ENCODE results near the gene RAMACL. TPM values are rescaled to one million over a fixed set of nuclear protein-coding genes. Genes with fewer than 3 reads are reported as not detected.

Gene RAMACL
- total RNA-seq, 1 donor from 2014 or later: 0.85 TPM

GRCh38 chr6:166562726-166563125 is 23.8 kb downstream of the RAMACL start:
- Mint-ChIP-seq H3K27ac (no peak overlapping the region), H3K4me1 (ENCODE audit: unreplicated experiment) (peaks cover 17% of the 10 kb centered on the region), H3K36me3 (peaks cover 13% of the 10 kb centered on the region), H3K27me3 (no peaks in the 10 kb centered on the region), H3K4me3 (no peak overlapping the region), H3K9me3 (peaks cover 9% of the 10 kb centered on the region)
- no peak for DNase-seq (ENCODE audit: extremely low spot score, unreplicated experiment)
- TF ChIP-seq CTCF (conservative IDR thresholded peaks at IDR 0.05): no peak

GRCh38 chr6:166561771-166562359 is 24.6 kb downstream of the RAMACL start:
- H3K27me3 Mint-ChIP-seq: no peaks in the 10 kb centered on the region
- peaks cover 17% of the 10 kb centered on the region for H3K4me1 Mint-ChIP-seq (ENCODE audit: unreplicated experiment)

GRCh38 chr6:166560222-166560621 is 26.3 kb downstream of the RAMACL start:
- Mint-ChIP-seq H3K4me1 (ENCODE audit: unreplicated experiment) (peaks cover 22% of the 10 kb centered on the region), H3K27me3 (no peaks in the 10 kb centered on the region), H3K36me3 (peaks cover 13% of the 10 kb centered on the region), H3K27ac (no peak overlapping the region), H3K9me3 (peaks cover 15% of the 10 kb centered on the region), H3K4me3 (no peak overlapping the region)
- TF ChIP-seq CTCF (conservative IDR thresholded peaks at IDR 0.05): no peak
- no peak for DNase-seq (ENCODE audit: extremely low spot score, unreplicated experiment)

More at GRCh38 chr6:166561771-166562359, 24.6 kb downstream of the RAMACL start:
- H3K36me3 Mint-ChIP-seq: peaks cover 13% of the 10 kb centered on the region
- peaks cover 9% of the 10 kb centered on the region for H3K9me3 Mint-ChIP-seq
- no peak for TF ChIP-seq CTCF (conservative IDR thresholded peaks at IDR 0.05)
- no peak overlapping the region for H3K4me3 Mint-ChIP-seq
- DNase-seq (ENCODE audit: extremely low spot score, unreplicated experiment): no peak
- H3K27ac Mint-ChIP-seq: no peak overlapping the region

GRCh38 chr6:166559662-166560061 is 26.8 kb downstream of the RAMACL start:
- peaks cover 13% of the 10 kb centered on the region for H3K36me3 Mint-ChIP-seq
- TF ChIP-seq CTCF (conservative IDR thresholded peaks at IDR 0.05): no peak

GRCh38 chr6:166559211-166559610 is 27.3 kb downstream of the RAMACL start:
- H3K27ac Mint-ChIP-seq: no peak overlapping the region
- peaks cover 15% of the 10 kb centered on the region for H3K9me3 Mint-ChIP-seq
- H3K4me3 Mint-ChIP-seq: no peak overlapping the region
- no peaks in the 10 kb centered on the region for H3K27me3 Mint-ChIP-seq
- H3K4me1 Mint-ChIP-seq (ENCODE audit: unreplicated experiment): peaks cover 18% of the 10 kb centered on the region
- TF ChIP-seq CTCF (conservative IDR thresholded peaks at IDR 0.05): no peak
- peaks cover 9% of the 10 kb centered on the region for H3K36me3 Mint-ChIP-seq
- DNase-seq (ENCODE audit: extremely low spot score, unreplicated experiment): no peak

More at GRCh38 chr6:166559662-166560061, 26.8 kb downstream of the RAMACL start:
- Mint-ChIP-seq H3K4me1 (ENCODE audit: unreplicated experiment) (peaks cover 22% of the 10 kb centered on the region), H3K27me3 (no peaks in the 10 kb centered on the region), H3K9me3 (peaks cover 15% of the 10 kb centered on the region), H3K27ac (no peak overlapping the region), H3K4me3 (no peak overlapping the region)
- DNase-seq (ENCODE audit: extremely low spot score, unreplicated experiment): no peak

Measured in type B pancreatic cell (in vitro differentiated cells).